Left hindlimb (tissue), 1 donor: ENCODE measurements around the gene CORO2A.
A peak's percentile ranks its signal among the peaks of the same experiment; 100 is the strongest.
"Not testable (repeated sequence)": the region's sequence is repeated elsewhere in the genome, so short reads cannot be mapped to it uniquely, and the experiment has no call there.

ENCODE experiments used
- DNase-seq: peaks from one replicate; pipeline ENCODE4 v3.0.0-alpha.2; 2018

CORO2A gene

GRCh38 chr9:98189412-98189811 is 3.0 kb downstream of the CORO2A start:
- DNase-seq = no peak

- DNase-seq = no peak
Measured at GRCh38 chr9:98187926-98188325, 4.5 kb downstream of the CORO2A start.

GRCh38 chr9:98186236-98186635 is 6.2 kb downstream of the CORO2A start:
- no peak for DNase-seq

GRCh38 chr9:98185611-98186171 is 6.7 kb downstream of the CORO2A start:
- DNase-seq = no peak

- DNase-seq = no peak
Measured at GRCh38 chr9:98185021-98185567, 7.3 kb downstream of the CORO2A start.

- DNase-seq = no peak
Measured at GRCh38 chr9:98184326-98184725, 8.1 kb downstream of the CORO2A start.

GRCh38 chr9:98182889-98183599 is 9.4 kb downstream of the CORO2A start:
- no peak for DNase-seq

GRCh38 chr9:98182069-98182820 is 10.2 kb downstream of the CORO2A start:
- no peak for DNase-seq

- DNase-seq = no peak
Measured at GRCh38 chr9:98181746-98182068, 10.7 kb downstream of the CORO2A start.

GRCh38 chr9:98180996-98181395 is 11.4 kb downstream of the CORO2A start:
- DNase-seq = no peak

GRCh38 chr9:98178874-98179850 is 13.3 kb downstream of the CORO2A start:
- no peak for DNase-seq

GRCh38 chr9:98176391-98177259 is 15.8 kb downstream of the CORO2A start:
- no peak for DNase-seq

- DNase-seq = no peak
Measured at GRCh38 chr9:98175762-98176161, 16.7 kb downstream of the CORO2A start.

GRCh38 chr9:98175028-98175569 is 17.3 kb downstream of the CORO2A start:
- DNase-seq = no peak

- not testable (repeated sequence) for DNase-seq
Measured at GRCh38 chr9:98174502-98174918, 17.9 kb downstream of the CORO2A start.

- DNase-seq = no peak
Measured at GRCh38 chr9:98173181-98173580, 19.3 kb downstream of the CORO2A start.

GRCh38 chr9:98172604-98173003 is 19.8 kb downstream of the CORO2A start:
- no peak for DNase-seq

GRCh38 chr9:98171176-98171925 is 21.1 kb downstream of the CORO2A start:
- DNase-seq = no peak

- peak; percentile 45 for DNase-seq
Measured at GRCh38 chr9:98168941-98169488, 23.4 kb downstream of the CORO2A start.

GRCh38 chr9:98168153-98168780 is 24.2 kb downstream of the CORO2A start:
- DNase-seq = no peak
